HepG2 (cell line): ENCODE measurements around the gene DPP8. TPM values are rescaled to one million over a fixed set of nuclear protein-coding genes. Genes with fewer than 3 reads are reported as not detected.
A peak's percentile ranks its signal among the peaks of the same experiment; 100 is the strongest.

Experiments
- ADNP ChIP-seq: sonication (generic); formaldehyde crosslinking; IDR thresholded peaks from 2 replicates; pipeline ENCODE4 v1.4.0; 2020; ENCODE audit warnings: missing genetic modification reagents
- ERF ChIP-seq: IDR thresholded peaks from 2 replicates; pipeline ENCODE4 v1.6.1; 2018; ENCODE audit warnings: missing biosample characterization, missing genetic modification reagents
- KLF12 ChIP-seq: sonication (generic); formaldehyde crosslinking; IDR thresholded peaks from 2 replicates; pipeline ENCODE4 v1.4.0; 2020; ENCODE audit warnings: missing genetic modification reagents, borderline replicate concordance
- PCBP1 ChIP-seq: fragments of 200-400 bp; formaldehyde crosslinking; IDR thresholded peaks from 2 replicates; pipeline ENCODE4 v1.6.1; 2017; ENCODE audit warnings: mild to moderate bottlenecking, low read depth, low read length, borderline replicate concordance
- POLR2AphosphoS2 ChIP-seq: IDR thresholded peaks from 2 replicates; pipeline ENCODE4 v1.6.1; 2011; ENCODE audit warnings: low read depth, low read length, improper control_type of control experiment
- RXRA ChIP-seq: sonication (generic); formaldehyde crosslinking; IDR thresholded peaks from 2 replicates; pipeline ENCODE4 v1.5.1; 2020; ENCODE audit warnings: missing genetic modification reagents
- SRSF1 ChIP-seq: fragments of 200-400 bp; formaldehyde crosslinking; optimal IDR thresholded peaks from 2 replicates; pipeline ENCODE3; 2017; ENCODE audit warnings: mild to moderate bottlenecking, low read depth, low read length, moderate library complexity
- SSRP1 ChIP-seq: IDR thresholded peaks from 2 replicates; pipeline ENCODE4 v1.6.1; 2016; ENCODE audit warnings: control low read depth
- TARDBP ChIP-seq: sonication (generic); formaldehyde crosslinking; IDR thresholded peaks from 2 replicates; pipeline ENCODE4 v1.8.0; 2022; ENCODE audit warnings: mild to moderate bottlenecking, missing genetic modification reagents
- TBL1XR1 ChIP-seq: fragments of 150-350 bp; IDR thresholded peaks from 2 replicates; pipeline ENCODE4 v1.6.1; 2014; ENCODE audit warnings: borderline replicate concordance, low read length; ENCODE audit not compliant: partially characterized antibody
- TCF7 ChIP-seq: sonication (generic); IDR thresholded peaks from 2 replicates; pipeline ENCODE4 v1.6.1; 2016; ENCODE audit warnings: antibody characterized with exemption, low read depth
- ZBTB4 ChIP-seq: sonication (generic); formaldehyde crosslinking; IDR thresholded peaks from 2 replicates; pipeline ENCODE4 v1.4.0; 2020; ENCODE audit warnings: missing genetic modification reagents, mild to moderate bottlenecking, borderline replicate concordance
- ZBTB43 ChIP-seq: sonication (generic); formaldehyde crosslinking; conservative IDR thresholded peaks from 2 replicates; pipeline ENCODE4 v1.4.0; 2020; ENCODE audit warnings: missing genetic modification reagents
- ZHX2 ChIP-seq, 2 experiments: sonication (generic) in 1 of 2; formaldehyde crosslinking in 1 of 2; IDR thresholded peaks; 2 replicates each; pipeline versions ENCODE4 v1.6.1 to v1.9.0; 2014 to 2022; ENCODE audit warnings: antibody characterized with exemption in 1 of 2, borderline replicate concordance in 1 of 2, inconsistent platforms in 1 of 2, low read depth in 1 of 2, missing genetic modification reagents in 1 of 2
- ZNF20 ChIP-seq: sonication (generic); formaldehyde crosslinking; IDR thresholded peaks from 2 replicates; pipeline ENCODE4 v1.4.0; 2020; ENCODE audit warnings: mild to moderate bottlenecking, moderate library complexity, missing genetic modification reagents
- ZNF224 ChIP-seq: sonication (generic); formaldehyde crosslinking; IDR thresholded peaks from 2 replicates; pipeline ENCODE4 v1.5.0; 2020; ENCODE audit warnings: mild to moderate bottlenecking, missing genetic modification reagents
- ZNF451 ChIP-seq: sonication (generic); formaldehyde crosslinking; IDR thresholded peaks from 2 replicates; pipeline ENCODE4 v1.5.0; 2020; ENCODE audit warnings: mild to moderate bottlenecking, missing genetic modification reagents
- ZNF558 ChIP-seq: sonication (generic); formaldehyde crosslinking; IDR thresholded peaks from 2 replicates; pipeline ENCODE4 v1.9.0; 2022; ENCODE audit warnings: mild to moderate bottlenecking, missing genetic modification reagents, borderline replicate concordance
- ZSCAN21 ChIP-seq: sonication (generic); formaldehyde crosslinking; IDR thresholded peaks from 2 replicates; pipeline ENCODE4 v1.8.0; 2022; ENCODE audit warnings: mild to moderate bottlenecking, missing genetic modification reagents, moderate library complexity, borderline replicate concordance
- polyA plus RNA-seq, 8 experiments: library from polyadenylated mRNA; depleted of rRNA in 3 of 8; stranded (reverse) in 7 of 8; unstranded in 1 of 8; fragments of >200 nt; fragmentation: Illumina TruSeq in 4 of 8; extraction: Trizol in 4 of 8; gene quantifications; 2 replicates each; pipeline versions ENCODE4 v1.2.1 to v1.2.3, GENCODE V29; 2011 to 2016; ENCODE audit warnings: low read depth in 4 of 8, missing spikeins in 1 of 8, mixed read lengths in 1 of 8; ENCODE audit not compliant: insufficient read depth in 1 of 8
- total RNA-seq, 5 experiments: library from RNA; depleted of rRNA; stranded (reverse); fragments of >200 nt; fragmentation: Illumina TruSeq; extraction: Trizol; gene quantifications; 2 replicates each; pipeline ENCODE4 v1.2.3, GENCODE V29; 2016; ENCODE audit warnings: low read depth in 1 of 5

DPP8 gene
- total and polyA plus RNA-seq, 2 of the 13 experiments (the other 11 are each of a cell fraction or from before 2014, with no cell fraction given) = 18.0 to 26.3 TPM

- 0 out of 2 replicates have a peak, but pooled peaks have one; percentile 14 for TF ChIP-seq ZHX2 (IDR thresholded peaks at IDR 0.05; ENCODE audit: low read depth)
- TF ChIP-seq ZHX2 (CRISPR knock-in tag; IDR thresholded peaks at IDR 0.05; ENCODE audit: borderline replicate concordance) = no peak
- TF ChIP-seq TBL1XR1 = no peak
- no peak for TF ChIP-seq TCF7
- TF ChIP-seq ADNP (CRISPR knock-in tag) = 0 out of 2 replicates have a peak, but pooled peaks have one; percentile 9
- no peak for TF ChIP-seq PCBP1
- peak; percentile 88 for TF ChIP-seq ZSCAN21 (CRISPR knock-in tag)
- peak; percentile 80; the same call in 1 of the 2 replicates for TF ChIP-seq ZNF558 (CRISPR knock-in tag)
- no peak for TF ChIP-seq ZNF224 (CRISPR knock-in tag)
- TF ChIP-seq RXRA (CRISPR knock-in tag) = peak; percentile 77; the same call in 1 of the 2 replicates
- peak; percentile 68 for TF ChIP-seq ERF
- TF ChIP-seq TARDBP = no peak
- no peak for TF ChIP-seq ZBTB4
- 0 out of 2 replicates have a peak, but pooled peaks have one; percentile 72 for TF ChIP-seq ZNF20 (CRISPR knock-in tag)
- peak; percentile 60 for TF ChIP-seq ZBTB43 (CRISPR knock-in tag)
- no peak; the same call in 1 of the 2 replicates for TF ChIP-seq ZNF451
- 0 out of 2 replicates have a peak, but pooled peaks have one; percentile 52 for TF ChIP-seq KLF12 (CRISPR knock-in tag)
- TF ChIP-seq POLR2AphosphoS2 = no peak
- TF ChIP-seq SRSF1 = no peak
- TF ChIP-seq SSRP1 (CRISPR knock-in tag) = no peak
These were observed 13.0 kb upstream of the DPP8 start, which contains the start of gene HACD3 (continued) for GRCh38 chr15:65530318-65531111.
